GM21515 (cell line): Measurements from ENCODE around the gene TP73.
"Not testable (repeated sequence)": the region's sequence is repeated elsewhere in the genome, so short reads cannot be mapped to it uniquely, and the experiment has no call there.

Experiments
- ATAC-seq: cut with Tn5 transposase; IDR thresholded peaks from one replicate; pipeline ENCODE4 v1.9.1; 2021; ENCODE audit not compliant: unreplicated experiment

Gene TP73

GRCh38 chr1:3724416-3725030 is 72.2 kb downstream of the TP73 start:
- not testable (repeated sequence) for ATAC-seq

- no peak for ATAC-seq
Measured at GRCh38 chr1:3725366-3725765, 73.0 kb downstream of the TP73 start.

- ATAC-seq, result no peak
Measured at GRCh38 chr1:3727042-3727824, 74.9 kb downstream of the TP73 start.

- ATAC-seq, result no peak
Measured at GRCh38 chr1:3727825-3728776, 75.8 kb downstream of the TP73 start.

- no peak for ATAC-seq
Measured at GRCh38 chr1:3729594-3730542, 77.6 kb downstream of the TP73 start.

- no peak for ATAC-seq
Measured at GRCh38 chr1:3730543-3731247, 78.4 kb downstream of the TP73 start.

GRCh38 chr1:3731583-3732433 is 79.5 kb downstream of the TP73 start:
- no peak for ATAC-seq

GRCh38 chr1:3732434-3733093 is 80.2 kb downstream of the TP73 start:
- no peak for ATAC-seq

- ATAC-seq, result no peak
Measured at GRCh38 chr1:3733094-3733882, 81.0 kb downstream of the TP73 start.

GRCh38 chr1:3733883-3734589 is 81.7 kb downstream of the TP73 start:
- no peak for ATAC-seq

GRCh38 chr1:3734602-3735001 is 82.3 kb downstream of the TP73 start:
- no peak for ATAC-seq

- no peak for ATAC-seq
Measured at GRCh38 chr1:3735027-3735681, 82.8 kb downstream of the TP73 start.

GRCh38 chr1:3735688-3736087 is 83.4 kb downstream of the TP73 start:
- no peak for ATAC-seq

GRCh38 chr1:3736131-3736561 is 83.8 kb downstream of the TP73 start:
- no peak for ATAC-seq

- ATAC-seq, result no peak
Measured at GRCh38 chr1:3736708-3737107, 84.4 kb downstream of the TP73 start.

GRCh38 chr1:3738943-3739342 is 86.6 kb downstream of the TP73 start:
- no peak for ATAC-seq
